ENCODE measurements around the gene FKBP2. TPM values are rescaled to one million over a fixed set of nuclear protein-coding genes. Genes with fewer than 3 reads are reported as not detected.

FKBP2 gene
- total RNA-seq, 1 experiment from 2014 or later = 57.2 TPM

DNA sequence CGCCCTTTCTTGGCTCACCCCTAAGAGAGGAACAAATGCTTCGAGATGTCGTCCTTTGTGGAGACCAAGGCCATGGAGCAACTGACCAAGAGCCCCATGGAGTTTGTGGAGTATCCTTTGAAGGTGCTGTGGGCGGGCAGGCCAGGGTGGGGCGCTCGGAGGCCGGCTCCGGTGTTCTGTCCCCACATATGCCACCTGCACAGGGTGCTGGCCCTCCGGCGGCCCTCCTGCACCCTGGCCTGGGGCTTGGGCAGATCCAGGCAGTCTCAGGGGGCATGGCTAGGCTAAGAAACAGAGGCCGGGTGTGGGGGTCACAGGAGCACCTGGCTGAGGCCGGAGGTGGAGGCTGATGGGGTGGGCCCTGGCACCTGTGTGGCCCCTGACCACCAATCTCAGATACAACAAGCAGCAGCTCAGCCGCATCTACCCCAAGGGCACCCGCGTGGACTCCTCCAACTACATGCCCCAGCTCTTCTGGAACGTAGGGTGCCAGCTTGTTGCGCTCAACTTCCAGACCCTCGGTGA is 20.7 kb downstream of the FKBP2 start (continued):
- TF ChIP-seq NR1H2 (CRISPR knock-in tag; IDR thresholded peaks at IDR 0.05) (no peak), ATF1 (CRISPR knock-in tag; IDR thresholded peaks at IDR 0.05) (no peak), GTF2I (CRISPR knock-in tag; conservative IDR thresholded peaks at IDR 0.05) (no peak), FOXP4 (CRISPR knock-in tag; IDR thresholded peaks at IDR 0.05) (no peak), ZNF423 (CRISPR knock-in tag; IDR thresholded peaks at IDR 0.05) (no peak), SMAD4 (CRISPR knock-in tag; IDR thresholded peaks at IDR 0.05) (no peak), TEAD1 (CRISPR knock-in tag; IDR thresholded peaks at IDR 0.05) (no peak), KAT7 (CRISPR knock-in tag; IDR thresholded peaks at IDR 0.05; ENCODE audit: borderline replicate concordance) (no peak), PRRX2 (CRISPR knock-in tag; IDR thresholded peaks at IDR 0.05) (no peak)
- TF ChIP-seq, protein P1, sequence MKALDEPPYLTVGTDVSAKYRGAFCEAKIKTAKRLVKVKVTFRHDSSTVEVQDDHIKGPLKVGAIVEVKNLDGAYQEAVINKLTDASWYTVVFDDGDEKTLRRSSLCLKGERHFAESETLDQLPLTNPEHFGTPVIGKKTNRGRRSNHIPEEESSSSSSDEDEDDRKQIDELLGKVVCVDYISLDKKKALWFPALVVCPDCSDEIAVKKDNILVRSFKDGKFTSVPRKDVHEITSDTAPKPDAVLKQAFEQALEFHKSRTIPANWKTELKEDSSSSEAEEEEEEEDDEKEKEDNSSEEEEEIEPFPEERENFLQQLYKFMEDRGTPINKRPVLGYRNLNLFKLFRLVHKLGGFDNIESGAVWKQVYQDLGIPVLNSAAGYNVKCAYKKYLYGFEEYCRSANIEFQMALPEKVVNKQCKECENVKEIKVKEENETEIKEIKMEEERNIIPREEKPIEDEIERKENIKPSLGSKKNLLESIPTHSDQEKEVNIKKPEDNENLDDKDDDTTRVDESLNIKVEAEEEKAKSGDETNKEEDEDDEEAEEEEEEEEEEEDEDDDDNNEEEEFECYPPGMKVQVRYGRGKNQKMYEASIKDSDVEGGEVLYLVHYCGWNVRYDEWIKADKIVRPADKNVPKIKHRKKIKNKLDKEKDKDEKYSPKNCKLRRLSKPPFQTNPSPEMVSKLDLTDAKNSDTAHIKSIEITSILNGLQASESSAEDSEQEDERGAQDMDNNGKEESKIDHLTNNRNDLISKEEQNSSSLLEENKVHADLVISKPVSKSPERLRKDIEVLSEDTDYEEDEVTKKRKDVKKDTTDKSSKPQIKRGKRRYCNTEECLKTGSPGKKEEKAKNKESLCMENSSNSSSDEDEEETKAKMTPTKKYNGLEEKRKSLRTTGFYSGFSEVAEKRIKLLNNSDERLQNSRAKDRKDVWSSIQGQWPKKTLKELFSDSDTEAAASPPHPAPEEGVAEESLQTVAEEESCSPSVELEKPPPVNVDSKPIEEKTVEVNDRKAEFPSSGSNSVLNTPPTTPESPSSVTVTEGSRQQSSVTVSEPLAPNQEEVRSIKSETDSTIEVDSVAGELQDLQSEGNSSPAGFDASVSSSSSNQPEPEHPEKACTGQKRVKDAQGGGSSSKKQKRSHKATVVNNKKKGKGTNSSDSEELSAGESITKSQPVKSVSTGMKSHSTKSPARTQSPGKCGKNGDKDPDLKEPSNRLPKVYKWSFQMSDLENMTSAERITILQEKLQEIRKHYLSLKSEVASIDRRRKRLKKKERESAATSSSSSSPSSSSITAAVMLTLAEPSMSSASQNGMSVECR (CRISPR knock-in tag; IDR thresholded peaks at IDR 0.05; ENCODE audit: borderline replicate concordance) = no peak
- TF ChIP-seq, protein P2, sequence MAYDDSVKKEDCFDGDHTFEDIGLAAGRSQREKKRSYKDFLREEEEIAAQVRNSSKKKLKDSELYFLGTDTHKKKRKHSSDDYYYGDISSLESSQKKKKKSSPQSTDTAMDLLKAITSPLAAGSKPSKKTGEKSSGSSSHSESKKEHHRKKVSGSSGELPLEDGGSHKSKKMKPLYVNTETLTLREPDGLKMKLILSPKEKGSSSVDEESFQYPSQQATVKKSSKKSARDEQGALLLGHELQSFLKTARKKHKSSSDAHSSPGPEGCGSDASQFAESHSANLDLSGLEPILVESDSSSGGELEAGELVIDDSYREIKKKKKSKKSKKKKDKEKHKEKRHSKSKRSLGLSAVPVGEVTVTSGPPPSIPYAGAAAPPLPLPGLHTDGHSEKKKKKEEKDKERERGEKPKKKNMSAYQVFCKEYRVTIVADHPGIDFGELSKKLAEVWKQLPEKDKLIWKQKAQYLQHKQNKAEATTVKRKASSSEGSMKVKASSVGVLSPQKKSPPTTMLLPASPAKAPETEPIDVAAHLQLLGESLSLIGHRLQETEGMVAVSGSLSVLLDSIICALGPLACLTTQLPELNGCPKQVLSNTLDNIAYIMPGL (CRISPR knock-in tag; IDR thresholded peaks at IDR 0.05) = no peak
- TF ChIP-seq, protein P3, sequence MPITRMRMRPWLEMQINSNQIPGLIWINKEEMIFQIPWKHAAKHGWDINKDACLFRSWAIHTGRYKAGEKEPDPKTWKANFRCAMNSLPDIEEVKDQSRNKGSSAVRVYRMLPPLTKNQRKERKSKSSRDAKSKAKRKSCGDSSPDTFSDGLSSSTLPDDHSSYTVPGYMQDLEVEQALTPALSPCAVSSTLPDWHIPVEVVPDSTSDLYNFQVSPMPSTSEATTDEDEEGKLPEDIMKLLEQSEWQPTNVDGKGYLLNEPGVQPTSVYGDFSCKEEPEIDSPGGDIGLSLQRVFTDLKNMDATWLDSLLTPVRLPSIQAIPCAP (CRISPR knock-in tag; IDR thresholded peaks at IDR 0.05) = no peak

DNA sequence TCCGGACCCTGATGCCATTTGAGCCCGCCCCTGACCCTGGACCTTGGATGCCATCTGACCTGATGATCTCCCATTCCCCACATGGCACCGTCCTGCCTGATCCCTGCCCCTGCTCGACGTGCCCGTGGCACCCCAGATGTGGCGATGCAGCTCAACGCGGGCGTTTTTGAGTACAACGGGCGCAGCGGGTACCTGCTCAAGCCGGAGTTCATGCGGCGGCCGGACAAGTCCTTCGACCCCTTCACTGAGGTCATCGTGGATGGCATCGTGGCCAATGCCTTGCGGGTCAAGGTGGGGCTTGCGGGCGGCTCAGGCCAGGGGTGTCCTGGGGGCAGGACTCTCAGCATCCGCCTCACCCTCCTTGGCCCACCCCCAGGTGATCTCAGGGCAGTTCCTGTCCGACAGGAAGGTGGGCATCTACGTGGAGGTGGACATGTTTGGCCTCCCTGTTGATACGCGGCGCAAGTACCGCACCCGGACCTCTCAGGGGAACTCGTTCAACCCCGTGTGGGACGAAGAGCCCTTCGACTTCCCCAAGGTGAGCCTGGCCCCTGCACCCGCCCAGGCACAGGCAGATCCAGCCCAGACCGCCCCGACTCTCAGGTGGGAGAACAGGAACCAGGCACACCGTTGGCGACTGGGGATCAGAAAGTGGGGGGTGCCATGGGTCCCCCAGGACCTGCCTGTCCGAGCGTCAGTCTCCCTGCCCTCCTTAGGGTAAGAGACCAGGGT is 21.5 kb downstream of the FKBP2 start:
- no peaks in the 10 kb centered on the region for H3K27me3 Mint-ChIP-seq (ENCODE audit: low read depth)
- TF ChIP-seq SMAD3 (CRISPR knock-in tag; IDR thresholded peaks at IDR 0.05; ENCODE audit: borderline replicate concordance) = no peak
- TF ChIP-seq SP1 (CRISPR knock-in tag; conservative IDR thresholded peaks at IDR 0.05) = no peak
- TF ChIP-seq ZNF232 (CRISPR knock-in tag; IDR thresholded peaks at IDR 0.05) = no peak
- TF ChIP-seq EMX1 (CRISPR knock-in tag; IDR thresholded peaks at IDR 0.05) = no peak
- no peak for TF ChIP-seq PRRX2 (CRISPR knock-in tag; IDR thresholded peaks at IDR 0.05)
- TF ChIP-seq FOXP1 (CRISPR knock-in tag; IDR thresholded peaks at IDR 0.05; ENCODE audit: borderline replicate concordance) = no peak
- TF ChIP-seq SOX15 (CRISPR knock-in tag; IDR thresholded peaks at IDR 0.05) = no peak
- TF ChIP-seq, protein P4, sequence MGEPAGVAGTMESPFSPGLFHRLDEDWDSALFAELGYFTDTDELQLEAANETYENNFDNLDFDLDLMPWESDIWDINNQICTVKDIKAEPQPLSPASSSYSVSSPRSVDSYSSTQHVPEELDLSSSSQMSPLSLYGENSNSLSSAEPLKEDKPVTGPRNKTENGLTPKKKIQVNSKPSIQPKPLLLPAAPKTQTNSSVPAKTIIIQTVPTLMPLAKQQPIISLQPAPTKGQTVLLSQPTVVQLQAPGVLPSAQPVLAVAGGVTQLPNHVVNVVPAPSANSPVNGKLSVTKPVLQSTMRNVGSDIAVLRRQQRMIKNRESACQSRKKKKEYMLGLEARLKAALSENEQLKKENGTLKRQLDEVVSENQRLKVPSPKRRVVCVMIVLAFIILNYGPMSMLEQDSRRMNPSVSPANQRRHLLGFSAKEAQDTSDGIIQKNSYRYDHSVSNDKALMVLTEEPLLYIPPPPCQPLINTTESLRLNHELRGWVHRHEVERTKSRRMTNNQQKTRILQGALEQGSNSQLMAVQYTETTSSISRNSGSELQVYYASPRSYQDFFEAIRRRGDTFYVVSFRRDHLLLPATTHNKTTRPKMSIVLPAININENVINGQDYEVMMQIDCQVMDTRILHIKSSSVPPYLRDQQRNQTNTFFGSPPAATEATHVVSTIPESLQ (CRISPR knock-in tag; IDR thresholded peaks at IDR 0.05) = no peak
- TF ChIP-seq IRF2 (CRISPR knock-in tag; IDR thresholded peaks at IDR 0.05; ENCODE audit: borderline replicate concordance, low read depth) = no peak
- TF ChIP-seq JAZF1 (CRISPR knock-in tag; IDR thresholded peaks at IDR 0.05) = no peak
- no peak for TF ChIP-seq RORB (CRISPR knock-in tag; IDR thresholded peaks at IDR 0.05)
- no peak for TF ChIP-seq JUN (CRISPR knock-in tag; IDR thresholded peaks at IDR 0.05)
- TF ChIP-seq NR2C2 (CRISPR knock-in tag; IDR thresholded peaks at IDR 0.05) = no peak
- no peak for TF ChIP-seq ZNF423 (CRISPR knock-in tag; IDR thresholded peaks at IDR 0.05)
- POLR2A ChIA-PET = interaction anchor here (1.0 to 1.4 kb wide), 2 partner anchors 16 to 21 kb away, joined by 3 to 4 read pairs; no protein-coding TSS in a partner anchor
- H3K9me3 Mint-ChIP-seq = no peaks in the 10 kb centered on the region
- CTCF ChIA-PET = interaction anchor here (1.2 to 4.5 kb wide), 5 partner anchors 12 to 80 kb away, joined by 3 to 65 read pairs (median 9); partner anchors contain the start of gene PLCB3
- no peaks in the 10 kb centered on the region; the same call in 1 of the 2 replicates for H3K4me1 Mint-ChIP-seq
- ATAC-seq (no peak), DNase-seq (ENCODE audit: low spot score) (no peak)
- H3K36me3 Mint-ChIP-seq = peaks cover 45% of the 10 kb centered on the region
- H3K27ac Mint-ChIP-seq = no peak overlapping the region
- no peak overlapping the region for H3K4me3 Mint-ChIP-seq

Data from WTC11 (cell line).